Measurements from ENCODE around the gene BCL7C. TPM values are rescaled to one million over a fixed set of nuclear protein-coding genes. Genes with fewer than 3 reads are reported as not detected.

The BCL7C gene
- total RNA-seq, 1 experiment from 2014 or later = 66.9 TPM

DNA sequence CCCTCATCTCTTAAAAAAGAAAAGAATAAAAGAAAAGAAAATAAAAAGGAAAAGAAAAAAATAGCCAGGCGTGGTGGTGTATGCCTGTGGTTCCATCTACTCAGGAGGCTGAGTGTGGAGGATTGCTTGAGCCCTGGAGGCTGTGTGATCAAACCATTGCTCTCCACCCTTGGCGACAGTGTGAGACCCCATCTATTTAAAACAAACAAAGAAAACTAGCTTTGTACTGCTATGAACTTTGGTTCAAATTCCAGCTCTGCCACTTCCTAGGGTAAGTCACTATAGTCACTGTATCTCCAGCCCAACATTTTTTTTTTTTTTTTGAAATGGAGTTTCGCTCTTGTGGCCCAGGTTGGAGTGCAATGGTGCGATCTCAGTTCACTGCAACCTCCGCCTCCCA, 6.7 kb upstream of the BCL7C start:
- Histone ChIP-seq H3K27ac (no peak overlapping the region), H3K4me1 (replicated peaks; ENCODE audit: insufficient read depth) (peaks cover 23% of the 10 kb centered on the region), H3K9me3 (ENCODE audit: insufficient read depth, low read depth) (no peaks in the 10 kb centered on the region), H3K27me3 (ENCODE audit: insufficient read depth, low read depth) (no peaks in the 10 kb centered on the region), H3K36me3 (ENCODE audit: low read depth) (no peaks in the 10 kb centered on the region), H3K79me2 (ENCODE audit: low read depth) (no peaks in the 10 kb centered on the region), H3F3A (ENCODE audit: insufficient read depth, low read depth) (peaks cover 38% of the 10 kb centered on the region), H3K9me2 (ENCODE audit: insufficient read depth) (no peaks in the 10 kb centered on the region), H4K20me1 (ENCODE audit: insufficient read depth) (no peaks in the 10 kb centered on the region), H3K4me2 (no peak overlapping the region), H2AFZ (no peak overlapping the region), H3K4me3 (no peak overlapping the region)
- ChIA-PET CTCF (interaction anchor here (0.6 to 0.7 kb wide), 2 partner anchors 43 to 271 kb away, joined by 3 read pairs; no protein-coding TSS in a partner anchor), POLR2A (ENCODE audit: unreplicated experiment) (interaction anchor here (0.8 kb wide), 1 partner anchor 153 kb away, joined by 4 read pairs; no protein-coding TSS in a partner anchor)
- intact Hi-C loops (cut with micrococcal nuclease; ENCODE audit: unreplicated experiment) = no loop called here
- no TSS peak for BruUV-seq (replicated peaks)
- no peak for DNase-seq
- no peak for TF ChIP-seq EZH2 (IDR thresholded peaks at IDR 0.05; ENCODE audit: low read depth)
- TF ChIP-seq CTCF (conservative IDR thresholded peaks at IDR 0.05) = no peak

GRCh38 chr16:30899794-30900193, 5.9 kb upstream of the BCL7C start:
- H3K4me1 ChIP-seq (replicated peaks; ENCODE audit: insufficient read depth) = peaks cover 31% of the 10 kb centered on the region
- CTCF ChIA-PET = interaction anchor here (0.6 kb wide), 1 partner anchor 44 kb away, joined by 3 read pairs; no protein-coding TSS in a partner anchor
- no peaks in the 10 kb centered on the region for H4K20me1 ChIP-seq (ENCODE audit: insufficient read depth)
- intact Hi-C loops (cut with micrococcal nuclease; ENCODE audit: unreplicated experiment) = loop anchor here (5.0 kb wide), 1 partner anchor 247 kb away; the partner anchor contains the start of gene PRR14
- no peaks in the 10 kb centered on the region for H3K36me3 ChIP-seq (ENCODE audit: low read depth)
- no peak overlapping the region for H3K27ac ChIP-seq
- H3K9me3 ChIP-seq (ENCODE audit: insufficient read depth, low read depth) = no peaks in the 10 kb centered on the region
- no peaks in the 10 kb centered on the region for H3K79me2 ChIP-seq (ENCODE audit: low read depth)
- POLR2A ChIA-PET (ENCODE audit: unreplicated experiment) = interaction anchor here (0.8 kb wide), 1 partner anchor 152 kb away, joined by 4 read pairs; no protein-coding TSS in a partner anchor
- no peaks in the 10 kb centered on the region for H3K27me3 ChIP-seq (ENCODE audit: insufficient read depth, low read depth)
- H3F3A ChIP-seq (ENCODE audit: insufficient read depth, low read depth) = peaks cover 42% of the 10 kb centered on the region
- no peak overlapping the region for H3K4me3 ChIP-seq
- H3K9me2 ChIP-seq (ENCODE audit: insufficient read depth) = no peaks in the 10 kb centered on the region
- H3K4me2 ChIP-seq = no peak overlapping the region
- BruUV-seq (replicated peaks) = no TSS peak
- no peak for DNase-seq
- H2AFZ ChIP-seq = no peak overlapping the region
- TF ChIP-seq EZH2 (IDR thresholded peaks at IDR 0.05; ENCODE audit: low read depth) (no peak), CTCF (conservative IDR thresholded peaks at IDR 0.05) (no peak)

DNA sequence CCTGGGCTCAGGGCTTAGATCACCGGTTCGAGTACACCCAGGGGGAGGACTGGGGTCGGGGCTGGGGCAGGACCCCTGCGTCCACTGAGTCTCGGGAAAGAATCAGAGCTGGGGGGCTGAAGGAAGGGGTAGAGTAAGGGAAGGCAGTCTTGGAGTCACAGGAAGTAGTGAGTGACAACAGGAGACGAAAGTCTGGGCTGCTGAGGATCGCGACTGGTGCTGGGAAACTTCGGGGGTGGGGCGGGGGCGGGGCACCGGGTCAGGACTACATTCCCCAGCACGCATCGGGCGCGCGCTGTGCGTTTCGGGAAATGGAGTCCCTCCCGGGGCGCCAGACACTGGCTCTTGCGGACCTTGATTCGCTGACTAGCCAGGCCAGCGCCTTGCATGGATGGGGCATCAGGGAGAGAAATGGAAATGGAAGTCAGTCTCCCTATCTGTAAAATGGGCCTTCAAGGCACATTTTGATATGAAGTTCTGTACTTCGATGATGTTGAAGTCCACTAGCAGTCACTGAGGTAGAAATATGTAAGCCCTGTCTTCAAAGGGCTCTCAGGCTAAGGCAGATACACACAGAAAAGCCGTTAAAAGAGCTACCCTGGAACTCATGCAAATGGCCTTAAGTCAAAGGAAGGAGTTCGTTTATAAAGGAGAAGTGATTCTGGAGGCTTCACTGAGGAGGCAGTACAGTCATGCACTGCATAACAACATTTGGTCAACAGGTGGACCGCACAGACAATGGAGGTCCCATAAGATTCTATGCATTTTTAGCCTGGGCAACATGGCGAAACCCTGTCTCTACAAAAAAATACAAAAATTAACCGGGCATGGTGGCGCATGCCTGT, 3.2 kb upstream of the BCL7C start:
- POLR2A ChIA-PET (ENCODE audit: unreplicated experiment) = interaction anchor here (0.6 to 1.0 kb wide), 7 partner anchors 58 to 816 kb away, joined by 3 to 23 read pairs (median 5); partner anchors contain the start of genes ZNF646 and ZNF668

More for the DNA sequence above, 3.2 kb upstream of the BCL7C start:
- DNase-seq = peak; percentile 87 to 90
- Histone ChIP-seq H4K20me1 (ENCODE audit: insufficient read depth) (no peaks in the 10 kb centered on the region), H3K4me2 (peak overlapping the region; percentile 84), H2AFZ (peak overlapping the region; percentile 82), H3K9me2 (ENCODE audit: insufficient read depth) (no peaks in the 10 kb centered on the region), H3K36me3 (ENCODE audit: low read depth) (no peaks in the 10 kb centered on the region), H3K27ac (peak overlapping the region; percentile 88), H3K4me1 (replicated peaks; ENCODE audit: insufficient read depth) (peaks cover 41% of the 10 kb centered on the region), H3K9me3 (ENCODE audit: insufficient read depth, low read depth) (no peaks in the 10 kb centered on the region), H3K79me2 (ENCODE audit: low read depth) (peaks cover 9% of the 10 kb centered on the region), H3K4me3 (peak overlapping the region; percentile 83), H3K27me3 (ENCODE audit: insufficient read depth, low read depth) (no peaks in the 10 kb centered on the region), H3F3A (ENCODE audit: insufficient read depth, low read depth) (peaks cover 40% of the 10 kb centered on the region)
- no peak for TF ChIP-seq EZH2 (IDR thresholded peaks at IDR 0.05; ENCODE audit: low read depth)
- no peak for TF ChIP-seq CTCF (conservative IDR thresholded peaks at IDR 0.05)
- intact Hi-C loops (cut with micrococcal nuclease; ENCODE audit: unreplicated experiment) = loop anchor here (1.0 to 5.0 kb wide), 4 partner anchors 25 to 245 kb away; partner anchors contain the start of genes PRR14 and SRCAP
- BruUV-seq (replicated peaks) = no TSS peak
- CTCF ChIA-PET = interaction anchor here (0.7 to 1.6 kb wide), 2 partner anchors 52 to 339 kb away, joined by 4 to 7 read pairs; partner anchors contain the start of gene ZNF764

Measured in PC-9 (cell line).